NOMO-1 treated with dmso at 0.1 percent for 144 hours (cell line): ENCODE results near the gene DUSP1.

Source experiments
- DNase-seq: peaks from one replicate; lab custom pipeline; 2025; ENCODE audit not compliant: unreplicated experiment; lab: John Stamatoyannopoulos, UW

The DUSP1 gene

DNA sequence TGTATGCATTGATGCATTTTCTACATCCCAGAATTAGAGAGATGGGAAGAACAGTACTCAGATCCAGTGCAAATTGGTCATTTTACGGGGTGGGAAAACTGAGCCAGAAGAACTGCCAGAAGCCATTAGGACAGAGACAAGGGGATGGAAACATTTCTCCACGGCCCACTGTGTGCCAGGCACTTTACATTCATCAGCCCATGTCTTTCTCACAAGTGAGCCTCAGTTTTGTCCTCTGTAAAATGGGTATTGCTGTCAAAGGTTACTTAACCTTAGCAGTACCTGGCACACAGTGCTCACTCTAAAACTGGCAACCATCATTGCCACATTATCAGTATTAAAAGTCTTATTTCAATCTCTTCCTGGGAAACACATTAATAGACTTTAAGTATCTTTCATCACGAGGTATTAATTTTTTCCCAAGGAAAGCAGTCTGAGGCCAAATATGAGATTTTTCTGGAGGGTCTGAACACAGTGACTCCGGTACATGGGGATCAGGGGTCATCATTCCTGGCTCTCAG lies 5.2 kb downstream of the DUSP1 start:
- no peak for DNase-seq

- peak; percentile 85 for DNase-seq
These were observed 5.9 kb downstream of the DUSP1 start for GRCh38 chr5:172764861-172765765.

DNA sequence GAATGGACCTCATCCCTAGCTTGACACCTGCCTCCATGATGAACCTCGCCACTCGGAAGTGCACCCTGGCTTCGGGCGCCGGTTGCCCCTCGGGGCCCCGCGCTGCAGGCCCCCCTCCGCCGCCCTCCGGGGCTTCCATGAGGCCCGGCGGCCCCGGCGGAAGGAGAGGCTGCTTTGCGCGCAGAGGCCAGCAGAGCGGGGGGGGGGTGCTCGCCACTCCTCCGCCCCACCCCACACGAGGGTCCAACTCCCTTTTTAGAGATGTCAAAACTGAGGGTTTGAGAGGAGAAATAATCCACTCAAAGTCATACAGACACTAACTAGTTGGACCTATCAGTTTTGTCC lies 7.9 kb downstream of the DUSP1 start:
- no peak for DNase-seq

GRCh38 chr5:172762214-172763119 lies 8.5 kb downstream of the DUSP1 start:
- no peak for DNase-seq

- DNase-seq: no peak
These were observed 10.0 kb downstream of the DUSP1 start for GRCh38 chr5:172760959-172761358.

DNA sequence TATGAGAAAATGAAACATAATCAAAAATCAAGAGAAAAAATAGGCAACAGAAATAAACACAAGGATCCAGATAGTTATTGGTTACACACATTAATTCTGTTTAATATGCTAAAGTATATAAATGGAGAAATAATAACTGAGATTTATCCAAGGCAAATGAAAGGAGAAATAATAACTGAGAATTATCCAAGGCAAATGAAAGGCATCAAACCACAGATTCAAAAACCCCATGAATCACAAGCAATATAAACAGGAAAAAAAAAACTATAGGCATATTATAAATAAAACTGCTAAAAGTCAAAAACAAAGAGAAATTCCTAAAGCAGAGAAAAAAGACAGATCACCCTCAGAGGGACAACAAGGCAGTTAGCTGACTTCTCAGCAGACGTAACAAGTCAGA lies 10.9 kb downstream of the DUSP1 start:
- no peak for DNase-seq

GRCh38 chr5:172758834-172759149 lies 12.2 kb downstream of the DUSP1 start:
- DNase-seq: no peak

DNA sequence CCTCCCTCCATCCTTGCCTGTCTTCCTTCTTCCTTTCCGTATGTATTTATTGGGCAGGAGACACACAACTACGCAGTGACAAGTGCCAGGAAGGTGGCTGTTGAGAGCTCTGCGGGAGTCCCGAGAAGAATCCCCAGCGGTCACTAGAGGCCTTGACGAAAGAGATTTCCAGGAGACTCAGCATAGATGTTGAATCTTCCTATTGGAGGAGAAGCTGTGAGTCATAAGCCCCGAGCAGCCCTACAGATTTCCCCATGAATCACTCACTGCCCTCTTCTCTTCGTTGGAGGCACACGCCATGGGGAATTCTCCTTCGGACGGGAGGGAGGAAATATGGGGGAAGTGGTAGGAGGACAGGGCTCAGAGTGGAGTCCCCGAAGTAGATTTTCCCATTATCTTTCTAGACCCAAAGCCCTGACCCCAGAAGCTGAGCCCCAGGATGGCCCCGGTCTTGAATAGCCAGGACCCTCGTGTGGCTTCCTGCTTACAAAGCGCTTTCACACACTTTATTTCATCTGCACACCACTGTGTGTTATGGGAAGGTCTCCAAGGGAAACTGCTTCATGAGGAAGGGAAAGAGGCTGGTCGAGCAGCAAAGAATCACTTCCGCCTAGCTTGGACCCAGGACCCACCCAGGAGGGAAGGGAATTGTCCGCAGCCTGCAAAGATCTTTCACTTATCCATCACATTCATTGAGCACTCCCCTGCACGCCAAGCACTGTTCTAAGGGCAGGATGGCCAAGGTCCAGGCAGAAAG lies 12.7 kb downstream of the DUSP1 start:
- DNase-seq: no peak

DNA sequence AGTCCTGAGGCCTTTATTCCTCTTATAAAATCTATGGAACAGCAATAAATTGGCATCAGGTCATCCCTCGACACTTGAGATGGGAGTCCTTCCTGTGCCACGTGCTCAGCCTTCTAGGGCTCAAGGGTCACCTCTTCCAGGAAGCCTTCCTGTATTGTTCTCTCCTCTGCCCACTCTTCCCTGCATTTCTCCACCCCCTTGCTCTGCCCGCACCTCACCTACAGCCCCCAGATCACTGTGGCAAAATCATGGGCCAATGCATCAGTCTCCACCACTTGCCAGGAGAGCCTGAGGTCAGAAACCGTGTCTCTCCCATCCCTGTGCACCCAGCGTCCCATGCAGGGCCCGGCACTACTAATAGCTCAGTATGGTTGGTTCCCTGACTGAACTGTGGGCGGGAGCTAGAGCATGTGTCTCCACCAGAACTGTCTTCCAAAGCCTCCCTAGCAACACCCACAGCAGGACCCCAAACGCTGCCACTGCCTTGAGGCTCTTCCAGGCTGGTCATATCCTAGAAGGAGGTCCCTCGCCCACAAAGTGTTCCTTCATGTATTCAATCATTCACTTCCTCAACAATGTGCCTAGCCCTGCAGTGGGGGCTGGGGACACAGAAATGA lies 13.5 kb downstream of the DUSP1 start:
- DNase-seq: no peak

DNA sequence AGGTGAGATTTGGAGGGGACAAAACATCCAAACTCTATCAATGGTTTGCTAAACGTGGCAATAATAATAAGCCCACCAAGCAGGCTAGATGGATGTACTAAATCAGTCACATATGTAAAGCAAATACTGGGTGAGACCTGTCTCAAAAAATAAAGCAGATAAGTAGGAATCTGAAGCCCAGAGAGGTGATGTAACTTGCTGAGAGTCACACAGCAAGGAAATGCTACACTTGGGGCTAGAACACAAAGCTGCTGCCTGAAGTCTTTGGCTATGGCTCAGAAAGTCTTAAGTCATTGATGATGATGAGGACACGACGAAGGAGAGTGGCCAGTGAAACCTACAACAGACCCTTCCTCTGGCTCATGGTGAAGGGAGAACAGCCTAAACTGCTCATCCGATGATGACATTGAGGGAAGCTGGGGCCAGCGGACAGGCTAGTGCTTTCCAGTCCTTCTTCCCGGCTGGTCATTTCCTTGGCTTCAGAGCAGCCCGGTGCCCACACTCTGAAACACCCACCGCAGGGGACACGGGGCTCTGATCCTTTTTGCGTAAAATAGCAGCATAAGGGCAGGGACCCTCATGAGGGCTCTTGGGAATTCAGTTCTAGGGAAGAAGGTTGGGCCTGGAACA lies 14.1 kb downstream of the DUSP1 start:
- DNase-seq: no peak

DNA sequence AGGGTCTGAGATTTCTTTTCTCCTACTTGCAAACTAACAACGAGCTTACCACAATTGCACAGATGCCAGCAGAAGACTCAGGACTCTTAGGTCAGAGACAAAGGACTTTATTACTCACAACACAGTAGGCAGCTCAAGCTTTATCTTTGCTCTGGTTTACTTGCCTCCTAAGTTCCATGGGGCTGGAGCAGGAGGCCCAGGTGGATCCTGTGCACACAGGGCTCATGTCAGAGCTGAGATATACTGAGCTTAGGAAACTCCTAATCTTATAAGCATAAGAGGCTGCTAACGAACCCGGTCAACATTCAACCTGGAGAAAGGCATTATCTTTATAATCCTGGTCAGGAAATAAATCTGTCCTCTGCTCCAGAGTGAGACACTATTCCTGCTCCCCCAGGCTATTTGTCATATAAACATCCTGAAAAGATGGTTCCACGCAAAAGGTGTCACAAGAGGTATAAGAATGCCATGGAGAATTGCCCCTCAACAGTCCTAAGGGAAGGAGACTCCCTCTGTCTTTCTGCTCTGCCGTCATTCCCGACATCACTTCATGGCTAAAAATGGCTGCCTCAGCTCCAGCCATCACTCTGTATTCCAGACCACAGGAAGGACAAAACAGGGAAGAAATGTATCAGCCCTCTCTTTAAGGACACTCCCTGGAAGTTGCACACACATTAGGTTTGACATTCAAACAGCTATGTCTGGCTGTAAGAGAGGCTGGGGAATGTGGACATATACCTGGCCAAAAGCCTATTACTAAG lies 16.2 kb downstream of the DUSP1 start:
- no peak for DNase-seq

GRCh38 chr5:172753101-172753500 lies 17.9 kb downstream of the DUSP1 start:
- no peak for DNase-seq

GRCh38 chr5:172751761-172752510 lies 19.1 kb downstream of the DUSP1 start:
- DNase-seq: no peak

GRCh38 chr5:172749881-172750633 lies 20.9 kb downstream of the DUSP1 start:
- no peak for DNase-seq

GRCh38 chr5:172749076-172749475 lies 21.9 kb downstream of the DUSP1 start:
- no peak for DNase-seq

GRCh38 chr5:172748341-172748843 lies 22.6 kb downstream of the DUSP1 start:
- DNase-seq: no peak

DNA sequence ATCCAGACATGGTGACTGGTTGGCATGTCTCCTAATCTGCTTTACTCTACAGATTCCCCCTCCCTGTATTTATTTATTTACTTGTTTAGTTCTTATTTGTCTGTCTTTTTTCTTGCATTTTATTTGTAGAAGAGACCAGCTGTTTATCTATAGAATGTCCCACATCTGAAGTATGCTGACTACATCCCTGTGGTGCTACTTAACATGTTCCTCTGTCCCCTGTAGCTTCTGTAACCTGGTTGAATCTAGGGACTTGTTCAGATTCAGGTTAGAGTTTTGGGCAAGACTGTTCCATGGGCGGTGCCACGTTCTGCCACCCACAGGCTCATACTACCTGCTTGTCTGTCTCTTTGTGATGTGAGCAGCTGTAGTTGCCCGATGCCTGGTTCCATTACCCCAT lies 23.5 kb downstream of the DUSP1 start:
- no peak for DNase-seq

DNA sequence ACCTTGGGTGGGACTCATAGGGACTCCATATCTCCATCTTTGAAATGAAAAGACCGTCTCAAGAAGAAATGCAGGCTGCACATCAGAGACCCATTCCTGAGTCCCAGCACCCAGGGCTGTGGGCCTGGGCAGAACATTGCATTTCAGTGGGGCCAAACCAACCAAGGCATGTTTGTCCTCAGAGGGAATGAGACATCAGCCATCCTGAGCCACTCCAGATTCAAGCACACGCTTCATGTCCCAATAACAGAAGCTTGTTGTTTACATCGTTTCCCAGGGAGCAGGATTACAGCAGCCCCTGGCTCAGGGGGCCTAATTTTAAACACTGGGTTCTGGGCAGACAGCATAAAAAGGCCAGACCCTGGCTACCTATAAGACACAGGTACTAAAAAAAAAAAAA lies 24.3 kb downstream of the DUSP1 start:
- no peak for DNase-seq
